ENCODE results near the gene ABI2.
"Not testable (repeated sequence)": the region's sequence is repeated elsewhere in the genome, so short reads cannot be mapped to it uniquely, and the experiment has no call there.

DNA sequence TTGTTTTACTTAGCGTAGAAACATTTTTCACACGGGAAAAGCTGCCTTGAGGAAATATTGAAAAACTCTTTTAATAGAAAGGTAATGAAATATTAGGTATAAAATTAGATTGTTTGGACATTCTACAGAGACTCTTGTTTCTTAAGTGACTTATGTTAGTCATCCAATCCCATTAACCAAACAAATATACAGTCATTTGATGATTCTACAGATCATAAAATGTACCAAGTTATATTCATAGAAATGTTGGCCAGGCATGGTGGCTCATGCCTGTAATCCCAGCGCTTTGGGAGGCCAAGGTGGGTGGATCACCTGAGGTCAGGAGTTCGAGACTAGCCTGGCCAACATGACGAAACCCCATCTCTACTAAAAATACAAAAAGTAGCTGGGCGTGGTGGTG lies 60.0 kb downstream of the ABI2 start:
- not testable (repeated sequence) for TF ChIP-seq POLR2AphosphoS5 (IDR thresholded peaks at IDR 0.05)
- TF ChIP-seq, protein P1, sequence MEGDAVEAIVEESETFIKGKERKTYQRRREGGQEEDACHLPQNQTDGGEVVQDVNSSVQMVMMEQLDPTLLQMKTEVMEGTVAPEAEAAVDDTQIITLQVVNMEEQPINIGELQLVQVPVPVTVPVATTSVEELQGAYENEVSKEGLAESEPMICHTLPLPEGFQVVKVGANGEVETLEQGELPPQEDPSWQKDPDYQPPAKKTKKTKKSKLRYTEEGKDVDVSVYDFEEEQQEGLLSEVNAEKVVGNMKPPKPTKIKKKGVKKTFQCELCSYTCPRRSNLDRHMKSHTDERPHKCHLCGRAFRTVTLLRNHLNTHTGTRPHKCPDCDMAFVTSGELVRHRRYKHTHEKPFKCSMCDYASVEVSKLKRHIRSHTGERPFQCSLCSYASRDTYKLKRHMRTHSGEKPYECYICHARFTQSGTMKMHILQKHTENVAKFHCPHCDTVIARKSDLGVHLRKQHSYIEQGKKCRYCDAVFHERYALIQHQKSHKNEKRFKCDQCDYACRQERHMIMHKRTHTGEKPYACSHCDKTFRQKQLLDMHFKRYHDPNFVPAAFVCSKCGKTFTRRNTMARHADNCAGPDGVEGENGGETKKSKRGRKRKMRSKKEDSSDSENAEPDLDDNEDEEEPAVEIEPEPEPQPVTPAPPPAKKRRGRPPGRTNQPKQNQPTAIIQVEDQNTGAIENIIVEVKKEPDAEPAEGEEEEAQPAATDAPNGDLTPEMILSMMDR (IDR thresholded peaks at IDR 0.05) = not testable (repeated sequence)
